ENCODE measurements around the gene CTXN2. TPM values are rescaled to one million over a fixed set of nuclear protein-coding genes. Genes with fewer than 3 reads are reported as not detected.
A peak's percentile ranks its signal among the peaks of the same experiment; 100 is the strongest.

Gene CTXN2
- polyA plus RNA-seq (2012; ENCODE audit: insufficient read depth, insufficient read length), result not detected

GRCh38 chr15:48191574-48192225, at the start of gene CTXN2:
CTXN2 (plus strand) TSS chr15:48191665; CDS start chr15:48201301, 9,636 bp downstream.
- no peak for DNase-seq (ENCODE audit: low read depth, low spot score)
- no peak within 1 kb of the TSS for H3K4me3 ChIP-seq (ENCODE audit: low read length)

- no peak for DNase-seq (ENCODE audit: low read depth, low spot score)
- H3K4me3 ChIP-seq (ENCODE audit: low read length), result no peak overlapping the region
These were observed 47.6 kb upstream of the CTXN2 start for GRCh38 chr15:48143856-48144255.

GRCh38 chr15:48144889-48145288, 46.6 kb upstream of the CTXN2 start:
- H3K4me3 ChIP-seq (ENCODE audit: low read length), result no peak overlapping the region
- DNase-seq (ENCODE audit: low read depth, low spot score), result no peak

- DNase-seq (ENCODE audit: low read depth, low spot score), result no peak
- H3K4me3 ChIP-seq (ENCODE audit: low read length), result no peak overlapping the region
These were observed 45.5 kb upstream of the CTXN2 start for GRCh38 chr15:48145923-48146322.

- H3K4me3 ChIP-seq (ENCODE audit: low read length), result no peak overlapping the region
- DNase-seq (ENCODE audit: low read depth, low spot score), result no peak
These were observed 44.1 kb upstream of the CTXN2 start for GRCh38 chr15:48147358-48147757.

- H3K4me3 ChIP-seq (ENCODE audit: low read length), result no peak overlapping the region
- DNase-seq (ENCODE audit: low read depth, low spot score), result no peak
These were observed 41.6 kb upstream of the CTXN2 start for GRCh38 chr15:48149858-48150257.

GRCh38 chr15:48153526-48153925, 37.9 kb upstream of the CTXN2 start:
- no peak for DNase-seq (ENCODE audit: low read depth, low spot score)
- no peak overlapping the region for H3K4me3 ChIP-seq (ENCODE audit: low read length)

- H3K4me3 ChIP-seq (ENCODE audit: low read length), result no peak overlapping the region
- no peak for DNase-seq (ENCODE audit: low read depth, low spot score)
These were observed 22.8 kb upstream of the CTXN2 start for GRCh38 chr15:48168616-48169015.

- H3K4me3 ChIP-seq (ENCODE audit: low read length), result no peak overlapping the region
- no peak for DNase-seq (ENCODE audit: low read depth, low spot score)
These were observed 20.5 kb upstream of the CTXN2 start for GRCh38 chr15:48170981-48171380.

- no peak overlapping the region for H3K4me3 ChIP-seq (ENCODE audit: low read length)
- DNase-seq (ENCODE audit: low read depth, low spot score), result no peak
These were observed 16.3 kb upstream of the CTXN2 start for GRCh38 chr15:48175126-48175525.

GRCh38 chr15:48176112-48176511, 15.4 kb upstream of the CTXN2 start:
- H3K4me3 ChIP-seq (ENCODE audit: low read length), result no peak overlapping the region
- DNase-seq (ENCODE audit: low read depth, low spot score), result no peak

- H3K4me3 ChIP-seq (ENCODE audit: low read length), result peak overlapping the region; percentile 58
These were observed 14.5 kb upstream of the CTXN2 start for GRCh38 chr15:48176957-48177356.

GRCh38 chr15:48177383-48177765, 14.1 kb upstream of the CTXN2 start:
- peak overlapping the region; percentile 58 for H3K4me3 ChIP-seq (ENCODE audit: low read length)
- DNase-seq (ENCODE audit: low read depth, low spot score), result peak; percentile 57

More at GRCh38 chr15:48176957-48177356, 14.5 kb upstream of the CTXN2 start:
- DNase-seq (ENCODE audit: low read depth, low spot score), result no peak

GRCh38 chr15:48177766-48178647, 13.5 kb upstream of the CTXN2 start, which contains the start of gene MYEF2:
MYEF2 (minus strand) TSS chr15:48178295; CDS start chr15:48178237, 58 bp downstream.
- peak within 1 kb of the TSS; percentile 58 for H3K4me3 ChIP-seq (ENCODE audit: low read length)
- DNase-seq (ENCODE audit: low read depth, low spot score), result peak; percentile 76

GRCh38 chr15:48178648-48178931, 12.9 kb upstream of the CTXN2 start:
- no peak for DNase-seq (ENCODE audit: low read depth, low spot score)
- H3K4me3 ChIP-seq (ENCODE audit: low read length), result peak overlapping the region; percentile 58

GRCh38 chr15:48182749-48183148, 8.7 kb upstream of the CTXN2 start:
- no peak overlapping the region for H3K4me3 ChIP-seq (ENCODE audit: low read length)
- no peak for DNase-seq (ENCODE audit: low read depth, low spot score)

GRCh38 chr15:48185529-48185928, 5.9 kb upstream of the CTXN2 start:
- no peak overlapping the region for H3K4me3 ChIP-seq (ENCODE audit: low read length)
- DNase-seq (ENCODE audit: low read depth, low spot score), result no peak

GRCh38 chr15:48186271-48186670, 5.2 kb upstream of the CTXN2 start:
- no peak for DNase-seq (ENCODE audit: low read depth, low spot score)
- H3K4me3 ChIP-seq (ENCODE audit: low read length), result no peak overlapping the region

- peak; percentile 46 for DNase-seq (ENCODE audit: low read depth, low spot score)
These were observed 412 bp upstream of the CTXN2 start for GRCh38 chr15:48190932-48191573.

GRCh38 chr15:48202068-48202467, 10.6 kb downstream of the CTXN2 start:
- no peak for DNase-seq (ENCODE audit: low read depth, low spot score)

More at GRCh38 chr15:48190932-48191573, 412 bp upstream of the CTXN2 start:
- no peak overlapping the region for H3K4me3 ChIP-seq (ENCODE audit: low read length)

More at GRCh38 chr15:48202068-48202467, 10.6 kb downstream of the CTXN2 start:
- no peak overlapping the region for H3K4me3 ChIP-seq (ENCODE audit: low read length)
